ENCODE measurements around the gene BZW2. TPM values are rescaled to one million over a fixed set of nuclear protein-coding genes. Genes with fewer than 3 reads are reported as not detected.

BZW2 gene
- total and polyA plus RNA-seq, 2 donors (not counting 1 experiment from before 2014, with no cell fraction given), result 18.4 to 20.6 TPM

GRCh38 chr7:16619979-16620408, 26.0 kb upstream of the BZW2 start:
- Histone ChIP-seq H3K9me3 (ENCODE audit: control extremely low read depth in 1 of 3, control insufficient read depth in 2 of 3, insufficient read depth in 1 of 3, low read length in 2 of 3) (no peaks in the 10 kb centered on the region), H3K27ac (ENCODE audit: low read length in 2 of 2) (peak overlapping the region in 1 of 2 donors; percentile 37), H2AFZ (ENCODE audit: insufficient read depth, low read depth, low read length, poor library complexity, severe bottlenecking) (no peak overlapping the region), H3K4me2 (replicated peaks; ENCODE audit: low read depth, low read length, poor library complexity, severe bottlenecking) (no peak overlapping the region), H3K79me2 (ENCODE audit: control insufficient read depth, insufficient read depth, low read length) (no peaks in the 10 kb centered on the region), H4K20me1 (ENCODE audit: control insufficient read depth, insufficient read depth, low read length, poor library complexity, severe bottlenecking) (no peaks in the 10 kb centered on the region), H3K4me3 (ENCODE audit: control extremely low read depth in 1 of 5, extremely low read depth in 1 of 5, insufficient read depth in 1 of 5, low read depth in 2 of 5, low read length in 4 of 5) (no peak overlapping the region), H3K4me1 (ENCODE audit: control insufficient read depth in 2 of 2, insufficient read depth in 2 of 2, low read length in 2 of 2) (no peaks in the 10 kb centered on the region), H3K9ac (ENCODE audit: low read length) (peak overlapping the region; percentile 21), H3K36me3 (replicated peaks in 1 of 2; ENCODE audit: control extremely low read depth in 1 of 2, control insufficient read depth in 1 of 2, extremely low read depth in 1 of 2, insufficient read depth in 2 of 2, low read length in 1 of 2) (peaks cover 9 to 19% of the 10 kb centered on the region in 2 experiments), H3K27me3 (replicated peaks in 1 of 4; ENCODE audit: control extremely low read depth in 1 of 4, control insufficient read depth in 3 of 4, insufficient read depth in 4 of 4, low read length in 3 of 4) (no peaks in the 10 kb centered on the region)
- ChIA-PET POLR2A (no interaction called here), CTCF (no interaction called here)
- DNase-seq (peak; percentile 33), ATAC-seq (ENCODE audit: low read depth) (peak; percentile 61)
- Mint-ChIP-seq H3K4me3 (no peak overlapping the region), H3K9me3 (ENCODE audit: insufficient read depth) (no peaks in the 10 kb centered on the region), H3K27me3 (no peaks in the 10 kb centered on the region), H3K27ac (peak overlapping the region; percentile 51), H3K4me1 (peaks cover 7% of the 10 kb centered on the region)
- intact Hi-C loops (cut with micrococcal nuclease), result no loop called here
- TF ChIP-seq CTCF (IDR thresholded peaks at IDR 0.05), result no peak
- TF ChIP-seq EZH2 (IDR thresholded peaks at IDR 0.05; ENCODE audit: borderline replicate concordance, insufficient read depth, low read depth, low read length, poor library complexity, severe bottlenecking), result no peak
- no CpG with 5 or more reads among the region's 2 CpGs for WGBS (ENCODE audit: insufficient coverage)

- Mint-ChIP-seq H3K4me1 (no peaks in the 10 kb centered on the region), H3K27ac (no peak overlapping the region), H3K4me3 (no peak overlapping the region), H3K27me3 (no peaks in the 10 kb centered on the region), H3K9me3 (ENCODE audit: insufficient read depth) (no peaks in the 10 kb centered on the region)
- DNase-seq (no peak), ATAC-seq (ENCODE audit: low read depth) (no peak)
- Histone ChIP-seq H3K4me3 (ENCODE audit: control extremely low read depth in 1 of 5, extremely low read depth in 1 of 5, insufficient read depth in 1 of 5, low read depth in 2 of 5, low read length in 4 of 5) (no peak overlapping the region), H3K79me2 (ENCODE audit: control insufficient read depth, insufficient read depth, low read length) (no peaks in the 10 kb centered on the region), H4K20me1 (ENCODE audit: control insufficient read depth, insufficient read depth, low read length, poor library complexity, severe bottlenecking) (no peaks in the 10 kb centered on the region), H3K4me1 (ENCODE audit: control insufficient read depth in 2 of 2, insufficient read depth in 2 of 2, low read length in 2 of 2) (no peaks in the 10 kb centered on the region), H3K27ac (ENCODE audit: low read length in 2 of 2) (no peak overlapping the region), H3K9me3 (ENCODE audit: control extremely low read depth in 1 of 3, control insufficient read depth in 2 of 3, insufficient read depth in 1 of 3, low read length in 2 of 3) (no peaks in the 10 kb centered on the region), H2AFZ (ENCODE audit: insufficient read depth, low read depth, low read length, poor library complexity, severe bottlenecking) (no peak overlapping the region), H3K9ac (ENCODE audit: low read length) (no peak overlapping the region), H3K4me2 (replicated peaks; ENCODE audit: low read depth, low read length, poor library complexity, severe bottlenecking) (no peak overlapping the region), H3K27me3 (replicated peaks in 1 of 4; ENCODE audit: control extremely low read depth in 1 of 4, control insufficient read depth in 3 of 4, insufficient read depth in 4 of 4, low read length in 3 of 4) (no peaks in the 10 kb centered on the region), H3K36me3 (replicated peaks in 1 of 2; ENCODE audit: control extremely low read depth in 1 of 2, control insufficient read depth in 1 of 2, extremely low read depth in 1 of 2, insufficient read depth in 2 of 2, low read length in 1 of 2) (peaks cover 2 to 17% of the 10 kb centered on the region in 2 experiments)
- no CpG with 5 or more reads among the region's 2 CpGs for WGBS (ENCODE audit: insufficient coverage)
- intact Hi-C loops (cut with micrococcal nuclease), result no loop called here
- CTCF ChIA-PET, result no interaction called here
- POLR2A ChIA-PET, result no interaction called here
- TF ChIP-seq EZH2 (IDR thresholded peaks at IDR 0.05; ENCODE audit: borderline replicate concordance, insufficient read depth, low read depth, low read length, poor library complexity, severe bottlenecking) (no peak), CTCF (IDR thresholded peaks at IDR 0.05) (no peak)
Observed at GRCh38 chr7:16626388-16626787, 19.6 kb upstream of the BZW2 start.

All from B cell (primary cell).